ENCODE results near the gene RFLNA. TPM values are rescaled to one million over a fixed set of nuclear protein-coding genes. Genes with fewer than 3 reads are reported as not detected.
A peak's percentile ranks its signal among the peaks of the same experiment; 100 is the strongest.

The RFLNA gene
- total RNA-seq, 6 experiments from 2014 or later, result 0.12 to 0.31 TPM; not detected in 4

DNA sequence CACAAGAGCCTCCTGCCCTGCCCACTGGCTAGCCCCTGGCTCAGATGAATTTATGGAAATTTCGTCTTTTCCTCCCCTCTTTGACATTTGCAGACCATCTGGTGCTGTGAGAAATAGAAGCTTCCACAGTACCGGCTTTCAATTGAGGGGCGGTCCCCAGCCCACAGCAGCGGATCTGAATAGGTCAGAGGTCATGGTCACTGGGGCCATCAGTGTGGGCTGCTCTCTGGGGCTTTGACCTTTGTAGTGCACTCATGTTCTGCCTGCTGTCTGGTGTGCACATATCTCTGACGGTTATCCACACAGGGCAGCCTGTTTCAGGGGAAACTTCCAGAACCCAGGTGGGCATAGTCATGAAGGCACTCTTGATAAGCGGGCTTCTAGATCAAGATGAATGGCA is 2.5 kb upstream of the RFLNA start:
- no peak overlapping the region for H3K27ac ChIP-seq
- peaks cover 0 to 5% (median 0%) of the 10 kb centered on the region in 4 donors for H3K4me1 ChIP-seq
- intact Hi-C loops (cut with DNase I), result no loop called here
- no peak overlapping the region for H3K4me3 ChIP-seq
- no peaks in the 10 kb centered on the region for H3K36me3 ChIP-seq
- no peaks in the 10 kb centered on the region for H3K9me3 ChIP-seq
- H3K27me3 ChIP-seq, result peaks cover 0 to 4% of the 10 kb centered on the region in 2 donors
- DNase-seq (no peak), ATAC-seq (no peak)
- 54% methylated on average over 5 of the region's 6 CpGs for WGBS (ENCODE audit: insufficient coverage, low coverage, low lambda C conversion rate, missing lambda C conversion rate)
- TF ChIP-seq POLR2A (IDR thresholded peaks at IDR 0.05), result no peak
- TF ChIP-seq, protein P1, sequence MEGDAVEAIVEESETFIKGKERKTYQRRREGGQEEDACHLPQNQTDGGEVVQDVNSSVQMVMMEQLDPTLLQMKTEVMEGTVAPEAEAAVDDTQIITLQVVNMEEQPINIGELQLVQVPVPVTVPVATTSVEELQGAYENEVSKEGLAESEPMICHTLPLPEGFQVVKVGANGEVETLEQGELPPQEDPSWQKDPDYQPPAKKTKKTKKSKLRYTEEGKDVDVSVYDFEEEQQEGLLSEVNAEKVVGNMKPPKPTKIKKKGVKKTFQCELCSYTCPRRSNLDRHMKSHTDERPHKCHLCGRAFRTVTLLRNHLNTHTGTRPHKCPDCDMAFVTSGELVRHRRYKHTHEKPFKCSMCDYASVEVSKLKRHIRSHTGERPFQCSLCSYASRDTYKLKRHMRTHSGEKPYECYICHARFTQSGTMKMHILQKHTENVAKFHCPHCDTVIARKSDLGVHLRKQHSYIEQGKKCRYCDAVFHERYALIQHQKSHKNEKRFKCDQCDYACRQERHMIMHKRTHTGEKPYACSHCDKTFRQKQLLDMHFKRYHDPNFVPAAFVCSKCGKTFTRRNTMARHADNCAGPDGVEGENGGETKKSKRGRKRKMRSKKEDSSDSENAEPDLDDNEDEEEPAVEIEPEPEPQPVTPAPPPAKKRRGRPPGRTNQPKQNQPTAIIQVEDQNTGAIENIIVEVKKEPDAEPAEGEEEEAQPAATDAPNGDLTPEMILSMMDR (IDR thresholded peaks at IDR 0.05), result no peak

DNA sequence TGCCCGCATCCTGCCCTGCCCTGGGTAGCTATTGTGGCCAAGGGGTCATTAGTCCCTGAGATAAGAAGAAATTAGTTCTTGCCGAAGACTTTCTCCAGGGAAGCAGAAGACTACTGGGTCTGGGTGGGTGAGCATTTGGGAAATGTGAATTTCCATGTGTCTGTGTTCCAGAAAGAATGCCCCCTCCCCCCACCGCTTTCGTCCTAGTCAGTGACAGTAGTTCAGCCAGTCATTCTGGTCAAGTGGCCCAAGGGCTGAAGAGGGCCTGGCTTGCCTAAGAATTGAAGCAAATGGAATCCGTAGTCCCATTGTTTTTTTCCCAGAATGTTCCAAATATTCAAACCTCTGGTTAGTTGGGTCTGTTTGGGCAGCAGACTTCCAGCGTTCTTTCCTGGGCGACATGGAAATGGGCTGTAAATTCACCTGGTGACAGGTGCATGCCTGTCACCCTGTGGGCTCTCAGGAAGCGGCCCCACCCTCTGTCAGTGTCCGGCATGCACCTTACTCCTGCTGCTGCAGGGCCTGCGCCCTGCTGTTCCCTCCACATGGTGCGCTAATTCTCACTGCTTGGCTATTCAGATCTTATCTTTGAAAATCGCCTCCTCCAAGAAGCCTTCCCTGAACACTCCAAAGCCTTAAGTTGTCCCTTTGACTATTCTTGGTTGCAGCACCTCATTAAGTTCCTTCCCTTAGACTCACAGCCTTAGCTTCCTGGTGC is 1.4 kb upstream of the RFLNA start:
- Histone ChIP-seq H3K27me3 (peaks cover 0 to 4% of the 10 kb centered on the region in 2 donors), H3K9me3 (no peaks in the 10 kb centered on the region), H3K36me3 (no peaks in the 10 kb centered on the region), H3K4me1 (peaks cover 0 to 5% (median 0%) of the 10 kb centered on the region in 4 donors), H3K4me3 (no peak overlapping the region), H3K27ac (no peak overlapping the region)
- intact Hi-C loops (cut with DNase I), result no loop called here
- 81% methylated on average over 5 of the region's 12 CpGs for WGBS (ENCODE audit: insufficient coverage, low coverage, low lambda C conversion rate, missing lambda C conversion rate)
- DNase-seq, result peak in 1 of 3 donors; percentile 22
- no peak for ATAC-seq
- TF ChIP-seq, protein P1 (IDR thresholded peaks at IDR 0.05), result no peak
- no peak for TF ChIP-seq POLR2A (IDR thresholded peaks at IDR 0.05)

DNA sequence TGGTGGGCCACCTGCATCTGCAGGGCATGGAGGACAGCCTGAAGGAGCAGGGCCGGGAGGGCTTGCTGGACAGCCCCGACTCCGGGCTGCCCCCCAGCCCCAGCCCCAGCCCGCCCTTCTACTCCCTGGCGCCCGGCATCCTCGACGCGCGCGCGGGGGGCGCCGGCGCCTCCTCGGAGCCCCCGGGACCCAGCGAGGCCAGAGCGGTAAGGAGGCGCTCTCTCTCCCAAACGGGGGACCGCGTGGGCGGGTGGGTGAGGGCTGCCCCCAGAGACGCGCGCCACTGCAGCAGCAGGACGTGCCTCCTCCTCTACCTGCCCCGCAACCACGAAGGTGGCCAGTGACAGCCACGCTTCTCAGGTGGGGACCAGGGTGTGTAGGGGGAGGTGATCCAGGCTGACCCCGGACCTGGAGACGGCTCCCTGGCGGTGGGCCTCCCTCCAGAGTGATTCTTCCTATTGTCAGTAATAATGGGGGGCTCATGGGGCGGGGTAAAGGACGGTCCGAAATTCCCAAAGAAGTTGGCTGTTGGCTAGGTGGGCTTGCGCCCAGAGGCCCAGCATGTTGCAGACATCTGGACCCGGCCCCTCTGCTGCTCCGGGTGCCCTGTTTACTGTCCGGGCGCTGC is 652 bp downstream of the RFLNA start:
- DNase-seq (peak in 1 of 3 donors; percentile 49), ATAC-seq (no peak)
- Histone ChIP-seq H3K9me3 (no peaks in the 10 kb centered on the region), H3K4me3 (no peak overlapping the region), H3K27ac (no peak overlapping the region), H3K36me3 (no peaks in the 10 kb centered on the region), H3K27me3 (peaks cover 0 to 4% of the 10 kb centered on the region in 2 donors), H3K4me1 (peaks cover 0 to 5% (median 0%) of the 10 kb centered on the region in 4 donors)
- 16% methylated on average over 7 of the region's 42 CpGs for WGBS (ENCODE audit: insufficient coverage, low coverage, low lambda C conversion rate, missing lambda C conversion rate)
- TF ChIP-seq, protein P1 (IDR thresholded peaks at IDR 0.05), result no peak
- TF ChIP-seq POLR2A (IDR thresholded peaks at IDR 0.05), result no peak
- intact Hi-C loops (cut with DNase I), result no loop called here

DNA sequence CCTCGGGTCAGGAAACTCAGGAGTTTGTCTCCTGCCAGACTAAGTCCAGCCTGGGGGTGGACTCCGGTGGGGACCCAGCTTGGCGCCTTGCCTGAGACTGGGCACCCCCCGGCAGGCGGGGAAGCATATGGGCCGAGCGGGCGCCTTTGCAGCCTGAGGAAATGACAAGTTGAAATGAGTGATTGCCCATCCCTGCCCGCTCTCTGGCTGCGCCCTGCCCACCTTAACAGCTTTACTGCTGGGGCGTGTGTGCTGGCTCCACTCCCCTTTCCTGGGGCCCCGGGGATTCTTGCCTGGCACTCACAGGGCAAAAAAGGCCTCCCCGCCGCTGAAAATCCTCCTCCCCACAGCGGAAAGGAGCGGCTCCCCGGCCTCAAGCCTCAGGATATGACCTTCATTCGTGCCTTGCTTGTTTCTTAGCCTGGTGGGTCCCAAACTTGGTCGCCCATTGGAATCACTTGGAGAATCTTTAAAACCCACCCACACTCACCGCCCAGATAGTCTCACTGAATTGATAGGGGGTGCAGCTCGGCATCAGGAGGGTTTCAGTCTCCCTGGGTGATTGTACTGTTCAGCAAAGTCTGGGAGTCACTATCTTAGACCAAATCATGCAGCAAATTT is 1.5 kb downstream of the RFLNA start:
- peak in 2 of 3 donors; percentile 16 to 43 for DNase-seq
- Histone ChIP-seq H3K27me3 (peaks cover 0 to 4% of the 10 kb centered on the region in 2 donors), H3K4me1 (peaks cover 0 to 5% (median 0%) of the 10 kb centered on the region in 4 donors), H3K9me3 (no peaks in the 10 kb centered on the region), H3K4me3 (no peak overlapping the region), H3K36me3 (no peaks in the 10 kb centered on the region), H3K27ac (no peak overlapping the region)
- no peak for TF ChIP-seq POLR2A (IDR thresholded peaks at IDR 0.05)
- TF ChIP-seq, protein P1 (IDR thresholded peaks at IDR 0.05), result no peak
- intact Hi-C loops (cut with DNase I), result no loop called here
- ATAC-seq, result peak in 1 of 4 donors; percentile 22
- WGBS (ENCODE audit: insufficient coverage, low coverage, low lambda C conversion rate, missing lambda C conversion rate), result 23% methylated on average over 6 of the region's 21 CpGs
